Uterus (tissue), 4 donors: ENCODE data around the gene CLIP2. TPM values are rescaled to one million over a fixed set of nuclear protein-coding genes. Genes with fewer than 3 reads are reported as not detected.
A peak's percentile ranks its signal among the peaks of the same experiment; 100 is the strongest.
"Not testable (repeated sequence)": the region's sequence is repeated elsewhere in the genome, so short reads cannot be mapped to it uniquely, and the experiment has no call there.

ENCODE experiments used
- DNase-seq, 2 donors: peaks; one replicate each; pipeline ENCODE4 v3.0.0-alpha.2; 2019 to 2020
- H3K27ac ChIP-seq, 2 donors: fragments of 200-600 bp; sonication (generic); 1 replicate in 1 of 2; 2 replicates in 1 of 2; pipeline ENCODE4 v1.5.1; 2016 to 2018
- H3K27me3 ChIP-seq, 2 donors: fragments of 200-600 bp; sonication (generic); one replicate each; pipeline ENCODE4 v1.5.1; 2018 to 2019; ENCODE audit warnings: control low read depth in 1 of 2
- H3K36me3 ChIP-seq, 2 donors: fragments of 200-600 bp; sonication (generic); one replicate each; pipeline ENCODE4 v1.5.1; 2019; ENCODE audit warnings: control low read depth in 1 of 2
- H3K4me1 ChIP-seq, 2 donors: fragments of 200-600 bp; sonication (generic); one replicate each; pipeline ENCODE4 v1.5.1; 2018 to 2019; ENCODE audit warnings: control low read depth in 1 of 2
- H3K4me3 ChIP-seq, 2 donors: fragments of 200-600 bp; sonication (generic); 1 replicate in 1 of 2; 2 replicates in 1 of 2; pipeline ENCODE4 v1.5.1; 2018 to 2019; ENCODE audit warnings: mild to moderate bottlenecking in 1 of 2
- H3K9me3 ChIP-seq, 2 donors: fragments of 200-600 bp; sonication (generic); one replicate each; pipeline ENCODE4 v1.5.1; 2019; ENCODE audit warnings: control low read depth in 1 of 2
- POLR2A ChIP-seq, 2 donors: fragments of 450-650 bp; IDR thresholded peaks; one replicate each; pipeline ENCODE4 v1.6.1; 2016; ENCODE audit warnings: antibody characterized with exemption in 2 of 2, mild to moderate bottlenecking in 1 of 2, moderate library complexity in 1 of 2
- intact Hi-C: fragments of 100-400 bp; cut with DNase I; formaldehyde crosslinking; loops from one replicate; pipeline ENCODE4 v1.15.1; 2023; ENCODE audit warnings: low total_unique reads
- total RNA-seq, 4 donors: library from RNA; depleted of rRNA in 3 of 4; stranded (reverse); fragments of >200 nt in 3 of 4; gene quantifications; one replicate each; pipeline versions ENCODE4 v1.1.0 to v1.2.4, GENCODE V29; 2014 to 2023
- TF ChIP-seq, protein P1 (sequence below), 4 experiments: fragments of 200-600 bp in 2 of 4; fragments of 450-650 bp in 2 of 4; sonication (generic) in 2 of 4; IDR thresholded peaks; one replicate each; pipeline ENCODE4 v1.5.1; 2016 to 2019; ENCODE audit warnings: antibody characterized with exemption in 4 of 4, mild to moderate bottlenecking in 2 of 4, moderate library complexity in 1 of 4
- donor health status: DM: yes; HTN: yes; CAD: no.

CLIP2 gene
- total RNA-seq, 4 donors from 2014 or later = 20.3 to 41.8 (median 28.4) TPM

- intact Hi-C loops = no loop called here
- Histone ChIP-seq H3K4me3 (no peak overlapping the region), H3K27me3 (no peaks in the 10 kb centered on the region), H3K36me3 (no peaks in the 10 kb centered on the region), H3K4me1 (no peaks in the 10 kb centered on the region), H3K27ac (no peak overlapping the region), H3K9me3 (no peaks in the 10 kb centered on the region)
- TF ChIP-seq, protein P1, sequence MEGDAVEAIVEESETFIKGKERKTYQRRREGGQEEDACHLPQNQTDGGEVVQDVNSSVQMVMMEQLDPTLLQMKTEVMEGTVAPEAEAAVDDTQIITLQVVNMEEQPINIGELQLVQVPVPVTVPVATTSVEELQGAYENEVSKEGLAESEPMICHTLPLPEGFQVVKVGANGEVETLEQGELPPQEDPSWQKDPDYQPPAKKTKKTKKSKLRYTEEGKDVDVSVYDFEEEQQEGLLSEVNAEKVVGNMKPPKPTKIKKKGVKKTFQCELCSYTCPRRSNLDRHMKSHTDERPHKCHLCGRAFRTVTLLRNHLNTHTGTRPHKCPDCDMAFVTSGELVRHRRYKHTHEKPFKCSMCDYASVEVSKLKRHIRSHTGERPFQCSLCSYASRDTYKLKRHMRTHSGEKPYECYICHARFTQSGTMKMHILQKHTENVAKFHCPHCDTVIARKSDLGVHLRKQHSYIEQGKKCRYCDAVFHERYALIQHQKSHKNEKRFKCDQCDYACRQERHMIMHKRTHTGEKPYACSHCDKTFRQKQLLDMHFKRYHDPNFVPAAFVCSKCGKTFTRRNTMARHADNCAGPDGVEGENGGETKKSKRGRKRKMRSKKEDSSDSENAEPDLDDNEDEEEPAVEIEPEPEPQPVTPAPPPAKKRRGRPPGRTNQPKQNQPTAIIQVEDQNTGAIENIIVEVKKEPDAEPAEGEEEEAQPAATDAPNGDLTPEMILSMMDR (IDR thresholded peaks at IDR 0.05) = no peak
- TF ChIP-seq POLR2A (IDR thresholded peaks at IDR 0.05) = no peak
- DNase-seq = no peak
Observed at GRCh38 chr7:74388880-74389415, 99.7 kb downstream of the CLIP2 start.

GRCh38 chr7:74393722-74394121 lies 104.5 kb downstream of the CLIP2 start:
- DNase-seq = peak; percentile 45 to 54
- TF ChIP-seq, protein P1 (IDR thresholded peaks at IDR 0.05) = peak; percentile 10 to 16 (median 11)
- H3K27ac ChIP-seq = peak overlapping the region; percentile 25 to 70
- intact Hi-C loops, H3K27me3 ChIP-seq, H3K4me3 ChIP-seq, H3K36me3 ChIP-seq, H3K9me3 ChIP-seq, H3K4me1 ChIP-seq: not testable (repeated sequence)

DNA sequence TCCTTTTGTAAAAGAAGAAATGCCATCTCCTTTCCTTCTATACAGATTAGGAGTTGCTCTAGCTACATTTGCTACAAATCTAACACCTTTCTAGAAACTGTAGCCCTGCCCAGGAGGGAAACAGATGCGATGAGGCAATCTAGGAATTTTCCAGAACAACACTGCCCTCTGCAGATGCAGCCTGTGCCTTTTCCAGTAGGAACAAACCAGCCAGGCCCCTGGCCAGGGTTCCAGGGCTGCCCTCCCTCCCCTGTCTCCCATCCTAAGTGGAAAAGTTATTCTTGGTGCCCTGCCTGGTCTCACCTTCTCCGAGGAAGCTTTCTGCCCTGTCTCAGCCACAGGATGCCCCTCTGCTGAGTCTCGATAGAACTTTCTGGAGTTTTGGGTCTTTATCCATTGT lies 105.4 kb downstream of the CLIP2 start:
- H3K4me1 ChIP-seq, H3K36me3 ChIP-seq, H3K27me3 ChIP-seq, intact Hi-C loops, H3K4me3 ChIP-seq, H3K9me3 ChIP-seq: not testable (repeated sequence)
- TF ChIP-seq, protein P1 (IDR thresholded peaks at IDR 0.05) = peak in 1 of 4 experiments; percentile 13
- H3K27ac ChIP-seq = peak overlapping the region in 1 of 2 donors; percentile 70
- peak in 1 of 2 donors; percentile 43 for DNase-seq

- H3K4me3 ChIP-seq = no peak overlapping the region
- intact Hi-C loops = no loop called here
- no peak for TF ChIP-seq POLR2A (IDR thresholded peaks at IDR 0.05)
- TF ChIP-seq, protein P1 (IDR thresholded peaks at IDR 0.05) = no peak
- no peak overlapping the region for H3K27ac ChIP-seq
- no peaks in the 10 kb centered on the region for H3K9me3 ChIP-seq
- no peaks in the 10 kb centered on the region for H3K4me1 ChIP-seq
- H3K27me3 ChIP-seq = no peaks in the 10 kb centered on the region
- H3K36me3 ChIP-seq = no peaks in the 10 kb centered on the region
- no peak for DNase-seq
Observed at GRCh38 chr7:74395745-74396311, 106.6 kb downstream of the CLIP2 start.

DNA sequence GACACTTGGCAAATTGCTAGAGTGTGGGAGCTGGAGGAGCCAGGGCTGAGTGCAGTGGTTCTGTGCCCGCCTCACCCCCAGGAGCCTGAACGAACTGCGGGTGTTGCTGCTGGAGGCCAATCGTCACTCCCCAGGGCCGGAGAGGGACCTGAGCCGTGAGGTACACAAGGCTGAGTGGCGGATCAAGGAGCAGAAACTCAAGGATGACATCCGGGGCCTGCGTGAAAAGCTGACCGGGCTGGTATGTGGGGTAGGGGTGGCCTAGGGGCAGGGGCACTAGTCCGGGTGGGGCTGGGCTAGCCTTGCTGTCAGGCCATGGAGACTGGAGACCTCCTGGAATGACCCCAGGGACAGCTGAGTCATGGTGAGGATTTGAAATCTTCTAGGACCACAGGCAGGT lies 107.8 kb downstream of the CLIP2 start:
- Histone ChIP-seq H3K9me3 (no peaks in the 10 kb centered on the region), H3K4me3 (no peak overlapping the region), H3K27me3 (no peaks in the 10 kb centered on the region), H3K4me1 (no peaks in the 10 kb centered on the region), H3K27ac (no peak overlapping the region), H3K36me3 (no peaks in the 10 kb centered on the region)
- intact Hi-C loops = no loop called here
- DNase-seq = no peak
- TF ChIP-seq POLR2A (IDR thresholded peaks at IDR 0.05) = no peak
- TF ChIP-seq, protein P1 (IDR thresholded peaks at IDR 0.05) = no peak
